HG03439 (cell line): ENCODE results near the gene PM20D1.
"Not testable (repeated sequence)": the region's sequence is repeated elsewhere in the genome, so short reads cannot be mapped to it uniquely, and the experiment has no call there.

Experiments used
- ATAC-seq: cut with Tn5 transposase; IDR thresholded peaks from one replicate; pipeline ENCODE4 v1.9.1; 2021; ENCODE audit warnings: mild to moderate bottlenecking, moderate library complexity; ENCODE audit not compliant: unreplicated experiment

PM20D1 gene, protein sequence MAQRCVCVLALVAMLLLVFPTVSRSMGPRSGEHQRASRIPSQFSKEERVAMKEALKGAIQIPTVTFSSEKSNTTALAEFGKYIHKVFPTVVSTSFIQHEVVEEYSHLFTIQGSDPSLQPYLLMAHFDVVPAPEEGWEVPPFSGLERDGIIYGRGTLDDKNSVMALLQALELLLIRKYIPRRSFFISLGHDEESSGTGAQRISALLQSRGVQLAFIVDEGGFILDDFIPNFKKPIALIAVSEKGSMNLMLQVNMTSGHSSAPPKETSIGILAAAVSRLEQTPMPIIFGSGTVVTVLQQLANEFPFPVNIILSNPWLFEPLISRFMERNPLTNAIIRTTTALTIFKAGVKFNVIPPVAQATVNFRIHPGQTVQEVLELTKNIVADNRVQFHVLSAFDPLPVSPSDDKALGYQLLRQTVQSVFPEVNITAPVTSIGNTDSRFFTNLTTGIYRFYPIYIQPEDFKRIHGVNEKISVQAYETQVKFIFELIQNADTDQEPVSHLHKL

DNA sequence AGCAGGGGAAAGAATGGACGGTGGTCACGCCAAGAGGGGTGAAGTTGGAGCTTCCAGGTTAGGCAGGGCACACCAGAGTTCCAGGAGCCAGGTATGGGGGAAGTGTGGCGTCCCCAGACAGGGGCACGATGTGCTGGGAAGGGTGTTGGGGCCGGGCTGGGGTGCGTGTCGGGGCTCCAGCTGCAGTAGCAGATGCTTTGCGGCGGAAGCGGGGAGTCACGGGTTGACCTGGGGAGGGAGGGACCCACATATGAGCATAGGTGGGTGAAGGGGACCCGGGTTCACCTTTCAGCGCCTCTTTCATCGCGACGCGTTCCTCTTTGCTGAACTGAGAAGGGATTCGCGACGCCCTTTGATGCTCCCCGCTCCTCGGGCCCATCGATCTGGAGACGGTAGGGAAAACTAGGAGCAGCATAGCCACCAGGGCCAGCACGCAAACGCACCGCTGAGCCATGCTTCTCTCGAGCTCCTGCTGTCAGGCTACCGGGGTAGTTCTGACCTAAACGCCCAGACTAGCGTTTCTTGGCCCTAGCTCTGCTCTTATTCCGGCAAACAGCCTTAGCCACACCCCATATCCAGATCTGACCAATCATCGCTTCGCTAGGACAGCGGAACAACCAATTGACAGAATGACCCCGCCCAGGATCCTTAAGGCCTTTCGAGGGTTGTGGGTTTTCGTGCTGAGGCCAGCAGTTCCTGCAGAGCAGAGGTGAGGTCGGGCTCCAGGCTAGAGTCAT is at the start of gene PM20D1:
Gene PM20D1, minus strand, starts transcription at position 514 of the 737 bp plus-strand sequence. Its CDS starts 60 bp downstream, at position 454.
- ATAC-seq, result peak; percentile 96

DNA sequence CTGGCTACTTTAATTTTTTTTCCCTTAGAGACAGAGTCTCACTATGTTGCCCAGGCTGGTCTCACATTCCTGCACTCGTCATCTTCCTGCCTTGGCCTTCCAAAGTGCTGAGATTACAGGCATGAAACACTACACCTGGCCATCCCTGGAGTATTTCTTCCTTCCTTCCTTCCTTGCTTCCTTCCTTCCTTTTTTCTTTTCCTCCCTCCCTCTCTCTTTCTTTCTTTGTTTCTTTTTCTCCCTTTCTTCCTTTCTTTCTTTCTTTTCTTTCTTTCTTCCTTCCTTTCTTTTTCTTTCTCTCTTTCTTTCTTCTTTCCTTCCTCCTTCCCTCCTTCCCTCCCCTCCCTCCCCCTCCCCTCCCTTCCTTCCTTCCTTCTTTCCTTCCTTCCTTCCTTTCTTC is 46.4 kb upstream of the PM20D1 start:
- no peak for ATAC-seq

DNA sequence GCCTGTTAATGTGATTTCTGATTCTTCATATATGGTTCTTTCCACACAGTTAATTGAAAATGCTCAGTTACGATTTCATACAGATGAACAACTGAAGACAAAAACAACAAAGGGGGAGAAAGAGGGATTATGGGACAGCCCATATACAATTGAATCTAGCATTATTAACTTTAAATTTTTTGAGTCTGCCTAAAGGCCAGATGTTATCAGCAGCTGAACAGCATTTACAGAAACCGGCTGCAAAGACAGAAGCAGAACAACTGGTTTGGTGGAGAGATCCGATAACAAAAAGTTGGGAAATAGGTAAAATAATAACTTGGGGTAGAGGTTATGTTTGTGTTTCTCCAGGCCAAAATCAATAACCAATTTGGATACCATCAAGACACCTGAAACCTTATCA is 44.2 kb upstream of the PM20D1 start:
- ATAC-seq, result not testable (repeated sequence)

DNA sequence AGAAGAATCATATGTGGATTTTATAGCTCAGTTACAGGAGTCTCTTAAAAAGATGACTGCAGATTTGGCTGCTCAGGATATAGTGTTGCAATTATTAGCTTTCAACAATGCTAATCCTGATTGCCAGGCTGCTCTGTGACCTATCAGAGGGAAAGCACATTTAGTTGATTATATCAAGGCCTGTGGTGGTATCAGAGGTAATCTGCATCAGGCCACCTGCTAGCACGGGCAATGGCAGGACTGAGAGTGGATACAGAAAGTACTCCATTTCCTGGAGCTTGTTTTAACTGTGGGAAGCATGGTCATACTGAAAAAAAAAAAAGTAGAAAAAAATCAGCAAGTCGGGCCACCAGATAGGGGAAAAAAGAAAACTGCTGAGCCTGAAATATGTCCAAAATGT is 42.2 kb upstream of the PM20D1 start:
- ATAC-seq, result not testable (repeated sequence)

DNA sequence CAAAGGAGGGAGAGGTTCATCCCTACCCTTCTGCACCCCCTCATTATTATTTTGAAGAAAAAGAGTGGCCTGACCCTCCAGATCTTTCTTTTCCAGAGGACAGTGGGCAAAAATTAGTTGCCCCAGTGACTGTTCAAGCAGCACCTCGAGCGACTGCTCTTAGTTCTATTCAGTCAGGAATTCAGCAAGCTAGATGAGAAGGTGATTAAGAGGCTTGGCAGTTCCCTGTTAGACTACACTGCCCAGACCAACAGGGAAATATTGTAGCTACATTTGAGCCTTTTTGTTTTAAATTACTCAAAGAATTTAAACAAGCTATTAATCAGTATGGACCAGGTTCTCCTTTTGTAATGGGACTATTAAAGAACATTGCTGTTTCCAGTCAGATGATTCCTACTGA is 41.5 kb upstream of the PM20D1 start:
- ATAC-seq, result not testable (repeated sequence)

- ATAC-seq, result not testable (repeated sequence)
Measured at GRCh38 chr1:205890631-205891030, 40.7 kb upstream of the PM20D1 start.

GRCh38 chr1:205889706-205890105 is 39.8 kb upstream of the PM20D1 start:
- ATAC-seq, result not testable (repeated sequence)

GRCh38 chr1:205889006-205889405 is 39.1 kb upstream of the PM20D1 start:
- not testable (repeated sequence) for ATAC-seq

GRCh38 chr1:205883792-205884191 is 33.9 kb upstream of the PM20D1 start:
- ATAC-seq, result no peak

GRCh38 chr1:205880923-205881322 is 31.0 kb upstream of the PM20D1 start:
- no peak for ATAC-seq

DNA sequence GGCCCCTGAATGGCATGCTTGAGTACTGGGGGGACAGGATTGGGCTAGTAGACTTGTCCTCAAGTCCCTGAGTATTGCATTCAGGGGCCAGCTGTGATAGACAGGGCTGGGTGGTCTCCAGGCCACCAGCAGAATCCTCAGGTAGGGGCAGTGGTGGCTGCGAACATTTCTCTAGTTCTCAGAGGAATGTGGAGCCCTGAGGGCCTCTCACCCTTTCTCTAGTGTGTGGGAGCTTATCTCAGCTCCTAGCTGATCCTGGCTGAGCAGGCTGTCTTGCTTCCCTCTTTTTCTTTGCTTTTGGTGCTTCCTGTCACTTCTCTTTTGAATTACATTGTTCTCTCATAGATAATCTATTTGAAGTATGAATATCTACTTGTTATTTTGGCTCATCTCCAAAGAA is 30.0 kb upstream of the PM20D1 start:
- no peak for ATAC-seq

DNA sequence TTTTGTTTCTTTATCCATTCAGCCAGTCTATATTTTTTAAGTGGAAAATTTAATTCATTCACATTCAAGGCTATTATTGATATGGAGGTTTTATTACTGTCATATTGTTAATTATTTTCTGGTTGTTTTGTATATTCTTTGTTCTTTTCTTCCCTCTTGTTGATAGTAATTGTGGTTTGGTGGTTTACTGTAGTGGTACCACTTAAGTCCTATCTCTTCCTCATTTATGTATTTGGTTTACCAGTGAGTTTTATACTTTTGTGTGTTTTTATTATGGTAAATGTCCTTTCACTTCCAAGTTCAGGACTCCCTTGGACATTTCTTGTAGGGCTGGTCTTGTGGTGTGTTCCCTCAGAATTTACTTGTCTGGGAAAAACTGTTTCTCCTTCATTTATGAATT is 28.1 kb upstream of the PM20D1 start:
- no peak for ATAC-seq

DNA sequence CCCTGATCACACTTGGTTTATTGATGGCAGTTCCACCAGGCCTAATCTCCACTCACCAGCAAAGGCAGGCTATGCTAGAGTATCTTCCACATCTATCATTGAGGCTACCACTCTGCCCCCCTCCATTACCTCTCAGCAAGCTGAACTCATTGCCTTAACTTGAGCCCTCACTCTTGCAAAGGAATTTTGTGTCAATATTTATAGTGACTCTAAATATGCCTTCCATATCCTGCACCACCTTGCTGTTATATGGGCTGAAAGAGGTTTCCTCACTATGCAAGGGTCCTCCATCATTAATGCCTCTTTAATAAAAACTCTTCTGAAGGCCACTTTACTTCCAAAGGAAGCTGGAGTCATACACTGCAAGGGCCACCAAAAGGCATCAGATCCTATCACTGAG is 23.2 kb upstream of the PM20D1 start:
- not testable (repeated sequence) for ATAC-seq

DNA sequence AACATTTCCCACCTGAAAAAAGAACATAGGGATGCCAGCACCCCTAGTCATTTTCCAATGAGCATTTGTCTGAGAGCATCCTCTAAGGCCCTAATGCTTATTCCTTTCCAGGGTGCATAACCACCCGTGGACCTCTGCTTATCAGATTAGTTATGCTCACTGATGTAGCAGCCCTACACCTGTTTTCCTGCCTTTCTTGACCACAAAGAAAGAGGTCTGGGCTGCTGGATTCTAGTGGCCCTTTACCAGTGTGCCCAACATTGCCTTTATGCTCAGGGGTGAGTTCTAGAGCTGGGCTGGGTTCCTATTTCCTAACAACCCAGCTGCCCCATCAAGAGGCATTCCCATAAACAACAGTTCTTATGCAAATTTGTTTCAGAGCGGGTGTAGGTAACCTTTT is 20.3 kb upstream of the PM20D1 start:
- no peak for ATAC-seq

DNA sequence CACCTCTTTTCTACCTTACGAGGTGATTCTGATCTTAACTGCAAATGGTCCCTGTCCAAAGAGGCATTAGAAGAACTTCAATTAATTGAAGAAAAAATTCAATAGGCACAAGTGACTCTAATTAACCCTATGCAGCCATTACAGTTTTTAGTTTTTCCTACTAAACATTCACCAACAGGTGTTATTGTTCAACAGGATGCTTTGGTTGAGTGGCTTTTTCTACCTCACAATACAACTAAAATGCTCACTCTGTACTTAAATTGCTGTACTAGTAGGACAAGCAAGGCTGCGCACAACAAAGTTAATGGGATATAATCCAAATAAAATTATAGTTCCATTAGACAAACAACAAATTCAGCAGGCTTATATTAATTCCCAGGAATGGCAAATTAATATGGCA is 11.6 kb upstream of the PM20D1 start:
- ATAC-seq, result no peak

GRCh38 chr1:205858141-205858961 is 8.4 kb upstream of the PM20D1 start:
- no peak for ATAC-seq

- not testable (repeated sequence) for ATAC-seq
Measured at GRCh38 chr1:205857501-205857900, 7.6 kb upstream of the PM20D1 start.

- no peak for ATAC-seq
Measured at GRCh38 chr1:205856433-205856832, 6.5 kb upstream of the PM20D1 start.

DNA sequence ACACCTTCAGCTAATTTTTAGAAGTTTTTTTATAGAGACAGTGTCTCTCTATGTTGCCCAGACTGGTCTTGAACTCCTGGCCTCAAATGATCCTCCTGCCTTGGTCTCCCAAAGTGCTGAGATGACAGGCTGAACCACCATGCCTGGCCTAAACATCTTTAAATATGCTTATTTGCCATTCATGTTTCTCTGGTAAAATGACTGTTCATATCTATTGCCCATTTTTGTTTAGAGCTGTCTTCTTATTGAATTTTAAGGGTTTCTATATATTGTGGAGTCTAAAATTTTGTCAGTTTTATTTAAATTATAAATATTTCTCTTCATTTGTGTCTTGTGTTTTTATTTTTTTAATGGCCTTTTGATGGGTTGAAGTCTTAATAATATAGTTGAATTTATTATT is 3.0 kb upstream of the PM20D1 start:
- ATAC-seq, result no peak

DNA sequence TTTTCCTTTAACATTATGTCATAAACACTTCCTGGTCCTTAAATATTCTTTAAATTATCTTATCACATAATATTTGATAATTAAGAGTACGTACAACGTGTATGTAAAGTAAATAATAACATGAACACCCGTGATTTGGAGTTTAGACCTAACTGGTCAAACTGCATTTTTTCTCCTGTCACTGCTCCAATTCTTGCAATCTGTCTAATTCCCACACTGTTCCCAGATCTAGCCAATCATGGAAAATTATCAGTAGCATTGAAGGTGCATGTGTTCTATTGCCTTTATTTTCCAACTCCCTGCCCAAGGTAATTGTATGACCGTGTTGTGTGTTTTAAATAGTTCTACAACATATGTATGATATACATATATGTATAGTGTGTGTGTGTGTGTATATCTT is 2.1 kb upstream of the PM20D1 start:
- no peak for ATAC-seq
